Astrocyte (in vitro differentiated cells and primary cell): ENCODE results near the gene NUP205. TPM values are rescaled to one million over a fixed set of nuclear protein-coding genes. Genes with fewer than 3 reads are reported as not detected.

Source experiments
- DNase-seq: peaks from one replicate; pipeline ENCODE4 v3.0.0-alpha.2; 2010; ENCODE audit warnings: low read depth
- FAIRE-seq: peaks from 2 replicates; lab custom pipeline; 2011; peaks lifted over from hg19 to GRCh38; lab: Jason Lieb, UNC
- H2AFZ ChIP-seq: 2 replicates; pipeline ENCODE4 v1.6.0; 2012; ENCODE audit warnings: low read depth, low read length, inconsistent platforms
- H3K27ac ChIP-seq: 2 replicates; pipeline ENCODE4 v1.5.1; 2011; ENCODE audit warnings: low read depth, low read length, inconsistent platforms
- H3K27me3 ChIP-seq: 2 replicates; pipeline ENCODE4 v1.6.0; 2011; ENCODE audit warnings: low read length, inconsistent platforms; ENCODE audit not compliant: insufficient read depth
- H3K36me3 ChIP-seq: 2 replicates; pipeline ENCODE4 v1.5.1; 2011; ENCODE audit warnings: low read length, inconsistent platforms; ENCODE audit not compliant: insufficient read depth
- H3K4me1 ChIP-seq: 2 replicates; pipeline ENCODE4 v1.5.1; 2011; ENCODE audit warnings: low read length, inconsistent platforms; ENCODE audit not compliant: insufficient read depth
- H3K4me2 ChIP-seq: 2 replicates; pipeline ENCODE4 v1.6.0; 2012; ENCODE audit warnings: low read length, inconsistent platforms
- H3K4me3 ChIP-seq: 2 replicates; pipeline ENCODE4 v1.5.1; 2011; ENCODE audit warnings: low read depth, mild to moderate bottlenecking, low read length, inconsistent platforms; ENCODE audit not compliant: insufficient read depth
- H3K79me2 ChIP-seq: 2 replicates; pipeline ENCODE4 v1.6.0; 2012; ENCODE audit warnings: mild to moderate bottlenecking, low read length, inconsistent platforms; ENCODE audit not compliant: insufficient read depth
- H3K9ac ChIP-seq: 2 replicates; pipeline ENCODE4 v1.6.0; 2012; ENCODE audit warnings: mild to moderate bottlenecking, low read length, inconsistent platforms
- H3K9me3 ChIP-seq: 2 replicates; pipeline ENCODE4 v1.5.1; 2012; ENCODE audit warnings: low read depth, mild to moderate bottlenecking, low read length, inconsistent platforms; ENCODE audit not compliant: insufficient read depth
- H4K20me1 ChIP-seq: 2 replicates; pipeline ENCODE4 v1.6.0; 2012; ENCODE audit warnings: low read length, inconsistent platforms; ENCODE audit not compliant: insufficient read depth
- H3K27ac Mint-ChIP-seq: one replicate; pipeline ENCODE4 v1.8.0; 2021; ENCODE audit warnings: mild to moderate bottlenecking, mixed read lengths; ENCODE audit not compliant: unreplicated experiment
- H3K27me3 Mint-ChIP-seq: one replicate; pipeline ENCODE4 v1.8.0; 2021; ENCODE audit warnings: low read depth, mixed read lengths; ENCODE audit not compliant: unreplicated experiment
- H3K36me3 Mint-ChIP-seq: one replicate; pipeline ENCODE4 v1.8.0; 2021; ENCODE audit warnings: low read depth, mixed read lengths; ENCODE audit not compliant: unreplicated experiment
- H3K4me1 Mint-ChIP-seq: one replicate; pipeline ENCODE4 v1.8.0; 2021; ENCODE audit warnings: low read depth, mixed read lengths; ENCODE audit not compliant: unreplicated experiment
- H3K4me3 Mint-ChIP-seq: one replicate; pipeline ENCODE4 v1.8.0; 2021; ENCODE audit warnings: mild to moderate bottlenecking, moderate library complexity, mixed read lengths; ENCODE audit not compliant: unreplicated experiment
- H3K9me3 Mint-ChIP-seq: one replicate; pipeline ENCODE4 v1.8.0; 2021; ENCODE audit warnings: mild to moderate bottlenecking, mixed read lengths; ENCODE audit not compliant: unreplicated experiment
- EZH2 ChIP-seq: IDR thresholded peaks from 2 replicates; pipeline ENCODE4 v1.6.1; 2012; ENCODE audit warnings: mild to moderate bottlenecking, low read length, inconsistent platforms; ENCODE audit not compliant: insufficient read depth
- total RNA-seq: library from RNA; stranded (reverse); gene quantifications from 2 replicates; pipeline ENCODE4 v1.2.1, GENCODE V29; 2021
- TF ChIP-seq, protein P1 (sequence below): IDR thresholded peaks from 2 replicates; pipeline ENCODE4 v1.5.1; 2011; ENCODE audit warnings: low read depth, mild to moderate bottlenecking, inconsistent platforms, low read length, moderate library complexity; ENCODE audit not compliant: insufficient read depth

The NUP205 gene
- total RNA-seq, 1 donor from 2014 or later: 50.5 TPM

DNA sequence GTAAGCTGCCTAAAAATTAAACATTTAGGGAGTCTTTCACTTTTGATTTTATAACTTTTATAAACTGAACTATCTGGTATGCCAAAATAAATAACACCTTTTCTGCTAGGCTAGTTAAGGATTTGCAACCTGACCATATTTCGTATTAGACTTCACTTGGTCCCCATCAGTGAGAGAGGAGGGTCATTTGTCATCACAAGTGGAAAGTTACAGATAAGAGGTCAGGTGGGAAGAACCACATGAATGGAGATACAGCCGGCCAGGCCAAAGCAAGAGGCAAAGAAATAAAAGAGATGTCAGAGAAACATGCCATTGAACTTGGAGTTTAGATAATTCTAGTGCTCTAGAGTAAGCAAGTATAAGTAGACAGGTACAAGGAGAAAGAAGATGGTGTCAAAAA lies 60.1 kb downstream of the NUP205 start:
- Histone ChIP-seq H3K27me3 (no peaks in the 10 kb centered on the region), H4K20me1 (no peaks in the 10 kb centered on the region), H3K4me3 (no peak overlapping the region), H3K36me3 (peaks cover 22% of the 10 kb centered on the region), H3K9me3 (no peaks in the 10 kb centered on the region), H3K79me2 (no peaks in the 10 kb centered on the region), H3K9ac (no peak overlapping the region), H2AFZ (no peak overlapping the region), H3K27ac (no peak overlapping the region), H3K4me1 (peaks cover 6% of the 10 kb centered on the region), H3K4me2 (no peak overlapping the region)
- Mint-ChIP-seq H3K4me1 (no peaks in the 10 kb centered on the region), H3K9me3 (no peaks in the 10 kb centered on the region), H3K4me3 (no peak overlapping the region), H3K27me3 (no peaks in the 10 kb centered on the region), H3K36me3 (no peaks in the 10 kb centered on the region), H3K27ac (no peak overlapping the region)
- TF ChIP-seq EZH2: no peak
- TF ChIP-seq, protein P1, sequence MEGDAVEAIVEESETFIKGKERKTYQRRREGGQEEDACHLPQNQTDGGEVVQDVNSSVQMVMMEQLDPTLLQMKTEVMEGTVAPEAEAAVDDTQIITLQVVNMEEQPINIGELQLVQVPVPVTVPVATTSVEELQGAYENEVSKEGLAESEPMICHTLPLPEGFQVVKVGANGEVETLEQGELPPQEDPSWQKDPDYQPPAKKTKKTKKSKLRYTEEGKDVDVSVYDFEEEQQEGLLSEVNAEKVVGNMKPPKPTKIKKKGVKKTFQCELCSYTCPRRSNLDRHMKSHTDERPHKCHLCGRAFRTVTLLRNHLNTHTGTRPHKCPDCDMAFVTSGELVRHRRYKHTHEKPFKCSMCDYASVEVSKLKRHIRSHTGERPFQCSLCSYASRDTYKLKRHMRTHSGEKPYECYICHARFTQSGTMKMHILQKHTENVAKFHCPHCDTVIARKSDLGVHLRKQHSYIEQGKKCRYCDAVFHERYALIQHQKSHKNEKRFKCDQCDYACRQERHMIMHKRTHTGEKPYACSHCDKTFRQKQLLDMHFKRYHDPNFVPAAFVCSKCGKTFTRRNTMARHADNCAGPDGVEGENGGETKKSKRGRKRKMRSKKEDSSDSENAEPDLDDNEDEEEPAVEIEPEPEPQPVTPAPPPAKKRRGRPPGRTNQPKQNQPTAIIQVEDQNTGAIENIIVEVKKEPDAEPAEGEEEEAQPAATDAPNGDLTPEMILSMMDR: no peak
- FAIRE-seq (no peak), DNase-seq (no peak)

DNA sequence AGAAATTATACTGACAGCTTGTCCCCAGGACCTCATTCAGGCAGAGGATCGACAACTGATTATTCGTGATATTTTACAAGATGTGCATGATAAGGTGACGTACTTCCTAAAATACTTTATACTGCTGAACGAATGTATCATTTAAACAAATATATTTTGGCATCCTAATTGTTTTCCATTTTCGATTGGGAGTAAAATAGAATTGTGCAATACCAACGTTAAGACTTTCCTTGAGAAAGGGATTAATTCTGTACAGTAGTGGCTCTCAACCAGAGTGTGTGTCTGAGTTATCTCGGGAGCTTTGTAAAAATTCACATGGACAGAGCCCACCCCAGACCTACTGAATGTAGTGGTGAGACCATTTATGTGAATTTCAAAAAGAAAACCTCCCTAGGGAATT lies 60.8 kb downstream of the NUP205 start:
- Histone ChIP-seq H3K9ac (no peak overlapping the region), H4K20me1 (no peaks in the 10 kb centered on the region), H3K79me2 (no peaks in the 10 kb centered on the region), H3K36me3 (peaks cover 24% of the 10 kb centered on the region), H3K27me3 (no peaks in the 10 kb centered on the region), H3K27ac (no peak overlapping the region), H3K4me2 (no peak overlapping the region), H3K4me3 (no peak overlapping the region), H2AFZ (no peak overlapping the region), H3K4me1 (peaks cover 6% of the 10 kb centered on the region), H3K9me3 (no peaks in the 10 kb centered on the region)
- Mint-ChIP-seq H3K4me1 (no peaks in the 10 kb centered on the region), H3K4me3 (no peak overlapping the region), H3K27me3 (no peaks in the 10 kb centered on the region), H3K27ac (no peak overlapping the region), H3K36me3 (no peaks in the 10 kb centered on the region), H3K9me3 (no peaks in the 10 kb centered on the region)
- no peak for DNase-seq
- FAIRE-seq: no peak
- TF ChIP-seq, protein P1: no peak
- no peak for TF ChIP-seq EZH2

DNA sequence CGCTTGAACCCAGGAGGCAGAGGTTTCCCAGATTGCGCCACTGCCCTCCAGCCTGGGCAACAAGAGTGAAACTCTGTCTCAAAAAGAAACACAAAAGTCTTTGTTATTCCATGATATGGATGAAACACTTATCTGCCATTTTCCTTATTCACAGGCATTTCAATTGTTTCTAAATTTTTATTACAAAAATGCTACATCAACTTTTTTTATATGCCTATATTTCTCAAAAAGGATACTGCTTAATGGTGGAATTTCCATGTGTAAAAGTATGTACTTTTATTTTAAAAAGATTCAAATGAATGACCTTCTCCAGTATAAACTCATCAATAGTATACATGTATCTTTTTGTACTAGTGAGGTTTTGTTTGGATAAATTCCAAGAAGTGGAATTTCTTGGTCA lies 62.7 kb downstream of the NUP205 start:
- no peaks in the 10 kb centered on the region for H3K9me3 ChIP-seq
- Mint-ChIP-seq H3K4me3 (no peak overlapping the region), H3K4me1 (no peaks in the 10 kb centered on the region), H3K27me3 (no peaks in the 10 kb centered on the region), H3K27ac (no peak overlapping the region), H3K9me3 (no peaks in the 10 kb centered on the region), H3K36me3 (no peaks in the 10 kb centered on the region)
- H3K27ac ChIP-seq: peak overlapping the region; percentile 52
- TF ChIP-seq, protein P1: no peak
- TF ChIP-seq EZH2: no peak
- H3K79me2 ChIP-seq: no peaks in the 10 kb centered on the region
- H3K4me2 ChIP-seq: no peak overlapping the region
- H4K20me1 ChIP-seq: no peaks in the 10 kb centered on the region
- no peak for DNase-seq
- no peak overlapping the region for H3K4me3 ChIP-seq
- H3K4me1 ChIP-seq: peaks cover 6% of the 10 kb centered on the region
- no peak for FAIRE-seq
- no peak overlapping the region for H2AFZ ChIP-seq
- no peak overlapping the region for H3K9ac ChIP-seq
- H3K27me3 ChIP-seq: no peaks in the 10 kb centered on the region
- H3K36me3 ChIP-seq: peaks cover 26% of the 10 kb centered on the region
